GM23338 (cell line): ENCODE data around the gene GTF2H4. TPM values are rescaled to one million over a fixed set of nuclear protein-coding genes. Genes with fewer than 3 reads are reported as not detected.

Experiments
- ATAC-seq: fragments of 200-7000 bp; cut with Tn5 transposase; 3 replicates; pipeline ENCODE4 v1.9.1; 2020
- DNase-seq: peaks from one replicate; pipeline ENCODE4 v3.0.0-alpha.2; 2015; ENCODE audit warnings: low spot score
- H2AFZ ChIP-seq: fragments of 200-600 bp; sonication (generic); 2 replicates; pipeline ENCODE4 v1.8.0; 2016; ENCODE audit warnings: antibody characterized with exemption, mild to moderate bottlenecking, moderate library complexity
- H3F3A ChIP-seq: fragments of 200-600 bp; sonication (generic); replicated peaks from 2 replicates; pipeline ENCODE4 v1.8.0; 2017; ENCODE audit warnings: antibody characterized with exemption, mixed run types, low read depth
- H3K27ac ChIP-seq: fragments of 200-600 bp; sonication (generic); 2 replicates; pipeline ENCODE4 v1.6.1; 2016; ENCODE audit warnings: low read depth
- H3K27me3 ChIP-seq: fragments of 200-600 bp; sonication (generic); 2 replicates; pipeline ENCODE4 v1.8.0; 2016; ENCODE audit warnings: mild to moderate bottlenecking, mixed run types, moderate library complexity; ENCODE audit not compliant: insufficient read depth
- H3K36me3 ChIP-seq: fragments of 200-600 bp; sonication (generic); 2 replicates; pipeline ENCODE4 v1.8.0; 2016; ENCODE audit warnings: mild to moderate bottlenecking; ENCODE audit not compliant: insufficient read depth
- H3K4me1 ChIP-seq: fragments of 200-600 bp; sonication (generic); 2 replicates; pipeline ENCODE4 v1.8.0; 2016; ENCODE audit warnings: mild to moderate bottlenecking, moderate library complexity; ENCODE audit not compliant: insufficient read depth
- H3K4me2 ChIP-seq: fragments of 200-600 bp; sonication (generic); 2 replicates; pipeline ENCODE4 v1.7.1; 2017; ENCODE audit warnings: mixed run types
- H3K4me3 ChIP-seq: fragments of 200-600 bp; sonication (generic); 2 replicates; pipeline ENCODE4 v1.6.1; 2016; ENCODE audit warnings: mixed run types
- H3K79me2 ChIP-seq: fragments of 200-600 bp; sonication (generic); replicated peaks from 2 replicates; pipeline ENCODE4 v1.8.0; 2017; ENCODE audit warnings: mild to moderate bottlenecking; ENCODE audit not compliant: insufficient read depth
- H3K9me2 ChIP-seq: fragments of 200-600 bp; sonication (generic); 2 replicates; pipeline ENCODE4 v1.8.0; 2017; ENCODE audit not compliant: insufficient read depth
- H4K20me1 ChIP-seq: fragments of 200-600 bp; sonication (generic); replicated peaks from 2 replicates; pipeline ENCODE4 v1.8.0; 2017; ENCODE audit warnings: mild to moderate bottlenecking; ENCODE audit not compliant: insufficient read depth
- H3K27ac Mint-ChIP-seq: 2 replicates; pipeline ENCODE4 v1.8.0; 2020; ENCODE audit warnings: inconsistent platforms, mild to moderate bottlenecking, moderate library complexity, mixed read lengths
- H3K27me3 Mint-ChIP-seq: 3 replicates; pipeline ENCODE4 v1.8.0; 2022; ENCODE audit warnings: low read depth, mild to moderate bottlenecking, moderate library complexity, mixed read lengths, inconsistent platforms; ENCODE audit not compliant: insufficient read depth, poor library complexity
- H3K36me3 Mint-ChIP-seq: 3 replicates; pipeline ENCODE4 v1.8.0; 2021; ENCODE audit warnings: low read depth, mild to moderate bottlenecking, inconsistent platforms, moderate library complexity, mixed read lengths
- H3K4me1 Mint-ChIP-seq: 3 replicates; pipeline ENCODE4 v1.8.0; 2020; ENCODE audit warnings: mild to moderate bottlenecking, inconsistent platforms, mixed read lengths
- H3K4me3 Mint-ChIP-seq: 3 replicates; pipeline ENCODE4 v1.8.0; 2021; ENCODE audit warnings: moderate library complexity, mild to moderate bottlenecking, inconsistent platforms, mixed read lengths
- H3K9me3 Mint-ChIP-seq: 3 replicates; pipeline ENCODE4 v1.8.0; 2020; ENCODE audit warnings: moderate library complexity, mild to moderate bottlenecking, inconsistent platforms, mixed read lengths
- CREB1 ChIP-seq: fragments of 250-450 bp; sonication (Bioruptor Pico); IDR thresholded peaks from 2 replicates; pipeline ENCODE4 v1.5.0; 2020; ENCODE audit warnings: low read depth, mild to moderate bottlenecking, moderate library complexity
- CTCF ChIP-seq, 2 experiments: fragments of 200-600 bp in 1 of 2; sonication (generic) in 1 of 2; conservative IDR thresholded peaks; 2 replicates each; pipeline versions ENCODE4 v1.5.1 to v1.6.1; 2016 to 2017; ENCODE audit warnings: antibody characterized with exemption in 2 of 2, low read depth in 2 of 2, mild to moderate bottlenecking in 2 of 2, moderate library complexity in 1 of 2
- EZH2 ChIP-seq: fragments of 200-600 bp; sonication (generic); IDR thresholded peaks from one replicate; pipeline ENCODE4 v1.8.0; 2017; ENCODE audit warnings: antibody characterized with exemption, mild to moderate bottlenecking, low read depth; ENCODE audit not compliant: unreplicated experiment
- EZH2phosphoT487 ChIP-seq: fragments of 200-600 bp; sonication (generic); IDR thresholded peaks from one replicate; pipeline ENCODE4 v1.8.1; 2018; ENCODE audit warnings: antibody characterized with exemption; ENCODE audit not compliant: unreplicated experiment
- JUNB ChIP-seq: IDR thresholded peaks from one replicate; pipeline ENCODE4 v1.6.1; 2016; ENCODE audit warnings: antibody characterized with exemption; ENCODE audit not compliant: unreplicated experiment
- POLR2AphosphoS5 ChIP-seq: IDR thresholded peaks from 2 replicates; pipeline ENCODE4 v1.6.1; 2016; ENCODE audit warnings: antibody characterized with exemption, low read depth
- REST ChIP-seq: IDR thresholded peaks from one replicate; pipeline ENCODE4 v1.6.1; 2018; ENCODE audit warnings: antibody characterized with exemption; ENCODE audit not compliant: unreplicated experiment
- STAT1 ChIP-seq: IDR thresholded peaks from one replicate; pipeline ENCODE4 v1.6.1; 2016; ENCODE audit warnings: antibody characterized with exemption; ENCODE audit not compliant: unreplicated experiment
- ZNF114 ChIP-seq: fragments of 250-450 bp; sonication (Bioruptor Pico); IDR thresholded peaks from 2 replicates; pipeline ENCODE4 v1.5.0; 2020; ENCODE audit warnings: mild to moderate bottlenecking, moderate library complexity
- ZNF331 ChIP-seq: fragments of 250-450 bp; sonication (Bioruptor Pico); IDR thresholded peaks from 2 replicates; pipeline ENCODE4 v1.5.0; 2020; ENCODE audit warnings: low read depth, mild to moderate bottlenecking, moderate library complexity
- ZNF462 ChIP-seq: fragments of 250-450 bp; sonication (Bioruptor Pico); IDR thresholded peaks from 2 replicates; pipeline ENCODE4 v1.5.0; 2020; ENCODE audit warnings: mild to moderate bottlenecking, moderate library complexity
- polyA plus RNA-seq: library from polyadenylated mRNA; unstranded; fragments of >200 nt; fragmentation: Nextera tagmentation; extraction: Ambion mirVana; gene quantifications from 2 replicates; pipeline ENCODE4 v1.2.1, GENCODE V29; 2016
- total RNA-seq: library from RNA; depleted of rRNA; stranded (reverse); fragments of >200 nt; shearing (Covaris generic); gene quantifications from 2 replicates; pipeline ENCODE4 v1.2.3, GENCODE V29; 2014

The GTF2H4 gene
- total and polyA plus RNA-seq, 2 experiments from 2014 or later = 14.8 to 32.6 TPM

- TF ChIP-seq CTCF (conservative IDR thresholded peaks at IDR 0.05; ENCODE audit: low read depth in 2 of 2) = no peak
- no peak for TF ChIP-seq CREB1 (CRISPR knock-in tag)
- TF ChIP-seq JUNB = no peak
These were observed 16.6 kb upstream of the GTF2H4 start (continued) for GRCh38 chr6:30891450-30891723.

DNA sequence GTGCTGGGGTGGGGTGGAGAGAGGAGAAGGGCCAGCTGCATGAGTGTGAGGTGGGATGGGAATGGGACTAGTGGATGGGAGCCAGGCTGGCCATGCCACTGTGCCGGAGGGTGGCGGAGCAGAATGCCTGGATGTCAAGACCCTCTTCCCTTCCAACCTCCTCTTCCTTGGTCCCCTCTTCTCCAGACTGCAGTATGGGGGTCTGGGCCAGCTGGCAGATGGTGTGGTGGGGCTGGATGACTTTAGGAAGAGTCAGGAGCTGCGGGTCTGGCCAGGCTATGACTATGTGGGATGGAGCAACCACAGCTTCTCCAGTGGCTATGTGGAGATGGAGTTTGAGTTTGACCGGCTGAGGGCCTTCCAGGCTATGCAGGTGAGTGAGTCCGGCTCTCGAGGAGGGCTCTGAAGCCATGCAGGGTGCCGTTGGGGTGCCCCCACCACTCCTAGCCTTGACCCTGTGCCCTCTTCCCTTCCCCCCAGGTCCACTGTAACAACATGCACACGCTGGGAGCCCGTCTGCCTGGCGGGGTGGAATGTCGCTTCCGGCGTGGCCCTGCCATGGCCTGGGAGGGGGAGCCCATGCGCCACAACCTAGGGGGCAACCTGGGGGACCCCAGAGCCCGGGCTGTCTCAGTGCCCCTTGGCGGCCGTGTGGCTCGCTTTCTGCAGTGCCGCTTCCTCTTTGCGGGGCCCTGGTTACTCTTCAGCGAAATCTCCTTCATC is 16.0 kb upstream of the GTF2H4 start:
- Histone ChIP-seq H3K27ac (no peak overlapping the region), H3K36me3 (peaks cover 9% of the 10 kb centered on the region)
- no peak for TF ChIP-seq JUNB
- TF ChIP-seq CREB1 (CRISPR knock-in tag) = no peak
- no peak for TF ChIP-seq ZNF331 (CRISPR knock-in tag)
- no peak for TF ChIP-seq STAT1
- no peak for TF ChIP-seq EZH2phosphoT487
- no peak for TF ChIP-seq ZNF462
- TF ChIP-seq ZNF114 (CRISPR knock-in tag) = no peak
- TF ChIP-seq EZH2 = no peak
- no peak for TF ChIP-seq REST
- no peak for TF ChIP-seq POLR2AphosphoS5

More for the DNA sequence above, 16.0 kb upstream of the GTF2H4 start:
- Mint-ChIP-seq H3K27me3 (peaks cover 3% of the 10 kb centered on the region), H3K9me3 (no peaks in the 10 kb centered on the region), H3K27ac (no peak overlapping the region), H3K4me3 (no peak overlapping the region; the same call in 2 of the 3 replicates), H3K36me3 (peaks cover 68% of the 10 kb centered on the region), H3K4me1 (peaks cover 31% of the 10 kb centered on the region)
- no peak overlapping the region for H2AFZ ChIP-seq
- H3K4me1 ChIP-seq = peaks cover 7% of the 10 kb centered on the region
- H3K9me2 ChIP-seq = no peaks in the 10 kb centered on the region
- no peaks in the 10 kb centered on the region for H3K27me3 ChIP-seq
- H3K4me3 ChIP-seq = no peak overlapping the region
- peaks cover 9% of the 10 kb centered on the region for H4K20me1 ChIP-seq
- DNase-seq (no peak), ATAC-seq (no peak)
- H3F3A ChIP-seq = 0 out of 2 replicates have a peak, but pooled peaks cover 3% of the 10 kb centered on the region
- H3K4me2 ChIP-seq = no peak overlapping the region
- H3K79me2 ChIP-seq = peaks cover 30% of the 10 kb centered on the region
